MM.1S (cell line): ENCODE measurements around the gene ALKBH3.

Experiments used
- CTCF ChIP-seq: fragments of 300-600 bp; sonication (generic); IDR thresholded peaks from 2 replicates; pipeline ENCODE4 v1.5.1; 2016; ENCODE audit warnings: antibody characterized with exemption, low read length, mixed read lengths
- EZH2 ChIP-seq: fragments of 300-600 bp; sonication (generic); optimal IDR thresholded peaks from 2 replicates; pipeline ENCODE3; 2017; ENCODE audit warnings: low read depth, mild to moderate bottlenecking, antibody characterized with exemption, low read length, mixed read lengths
- EZH2phosphoT487 ChIP-seq: fragments of 300-600 bp; sonication (generic); IDR thresholded peaks from 2 replicates; pipeline ENCODE4 v1.6.1; 2018; ENCODE audit warnings: antibody characterized with exemption, low read length

- TF ChIP-seq EZH2phosphoT487: no peak
- no peak for TF ChIP-seq CTCF
- TF ChIP-seq EZH2: no peak
Measured at GRCh38 chr11:43874738-43875137, 5.9 kb upstream of the ALKBH3 start.
